Stimulated activated CD8-positive, alpha-beta memory T cell treated with anti-CD3 and anti-CD28 coated beads, Interleukin-12 subunit alpha, Interleukin-12 subunit beta, amount 100 ng/mL, for 1 hour (primary cell): ENCODE results near the gene NET1.
A peak's percentile ranks its signal among the peaks of the same experiment; 100 is the strongest.

Experiments used
- DNase-seq: peaks from one replicate; pipeline ENCODE4 v3.0.0-alpha.2; 2020; ENCODE audit warnings: low read depth

The NET1 gene

GRCh38 chr10:5443429-5443828, 31.1 kb downstream of the NET1 start:
- DNase-seq = no peak

- DNase-seq = no peak
These were observed 32.6 kb downstream of the NET1 start for GRCh38 chr10:5445006-5445405.

DNA sequence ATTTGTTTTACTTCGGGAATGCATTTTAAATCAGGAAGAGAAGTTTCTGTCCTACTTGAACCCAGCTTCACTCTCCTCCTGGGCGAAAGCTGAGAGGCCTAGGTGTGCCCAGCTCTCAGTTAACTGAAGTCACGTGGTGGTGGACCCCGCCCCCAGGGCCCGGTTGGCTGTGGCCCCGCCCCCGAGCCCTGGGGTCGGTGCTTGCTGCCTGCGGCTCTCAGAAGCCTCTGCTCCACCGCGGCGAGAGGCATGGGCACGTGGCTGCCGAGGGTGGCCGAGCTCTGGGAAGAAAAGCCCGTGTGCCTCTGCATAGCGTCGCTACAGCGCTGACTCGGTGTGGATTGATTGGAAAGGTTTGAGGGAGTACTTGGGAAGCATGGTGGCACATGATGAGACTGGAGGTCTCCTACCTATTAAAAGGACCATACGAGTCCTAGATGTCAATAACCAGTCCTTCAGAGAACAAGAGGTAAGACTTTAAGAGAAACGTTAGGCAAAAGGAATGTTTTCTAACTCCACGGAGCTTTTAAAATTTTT, 34.1 kb downstream of the NET1 start:
- peak; percentile 61 for DNase-seq

DNA sequence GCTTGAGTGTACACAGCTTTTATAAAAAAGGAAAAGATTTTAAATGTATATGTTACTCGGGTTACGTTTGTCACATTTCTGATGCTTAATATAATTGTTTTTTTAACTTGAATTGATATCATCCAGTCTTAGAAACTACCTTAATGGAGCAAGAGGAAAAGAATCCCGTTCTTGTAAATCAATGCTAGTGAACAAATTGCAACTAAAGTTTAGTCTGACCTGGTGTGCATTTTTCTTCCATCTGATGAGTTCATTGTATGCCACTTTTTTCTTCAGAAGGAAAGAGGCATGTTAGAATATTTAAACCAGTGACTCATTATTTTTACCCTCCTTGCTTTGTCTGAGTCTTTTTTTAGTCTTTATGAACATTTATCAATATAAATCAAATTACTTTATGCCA, 34.7 kb downstream of the NET1 start:
- DNase-seq = no peak

DNA sequence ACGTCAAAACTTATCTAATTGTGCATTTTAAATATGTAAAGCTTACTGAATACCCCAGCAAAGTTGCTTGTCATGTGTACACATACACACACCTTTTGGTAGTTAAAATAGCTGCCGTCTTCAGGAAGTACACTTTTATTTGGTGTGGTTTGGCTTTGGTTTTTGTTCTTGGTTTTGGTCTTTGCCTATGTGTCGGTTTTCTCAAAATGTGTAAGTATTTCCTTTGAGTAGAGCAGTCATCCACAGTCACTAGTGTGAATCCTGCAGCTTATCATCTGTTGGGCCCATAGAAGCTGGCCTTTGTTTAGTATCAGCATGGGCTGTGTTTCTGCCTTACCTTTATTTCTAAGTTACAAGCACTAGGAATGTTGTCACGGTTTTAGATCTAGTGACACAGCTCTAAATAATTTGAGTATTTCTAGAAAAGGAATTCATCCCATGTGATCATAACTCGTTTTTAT, 35.3 kb downstream of the NET1 start:
- DNase-seq = no peak

- no peak for DNase-seq
These were observed 36.1 kb downstream of the NET1 start for GRCh38 chr10:5448333-5449001.

- no peak for DNase-seq
These were observed 36.9 kb downstream of the NET1 start for GRCh38 chr10:5449227-5449626.

GRCh38 chr10:5449823-5450222, 37.5 kb downstream of the NET1 start:
- DNase-seq = no peak

DNA sequence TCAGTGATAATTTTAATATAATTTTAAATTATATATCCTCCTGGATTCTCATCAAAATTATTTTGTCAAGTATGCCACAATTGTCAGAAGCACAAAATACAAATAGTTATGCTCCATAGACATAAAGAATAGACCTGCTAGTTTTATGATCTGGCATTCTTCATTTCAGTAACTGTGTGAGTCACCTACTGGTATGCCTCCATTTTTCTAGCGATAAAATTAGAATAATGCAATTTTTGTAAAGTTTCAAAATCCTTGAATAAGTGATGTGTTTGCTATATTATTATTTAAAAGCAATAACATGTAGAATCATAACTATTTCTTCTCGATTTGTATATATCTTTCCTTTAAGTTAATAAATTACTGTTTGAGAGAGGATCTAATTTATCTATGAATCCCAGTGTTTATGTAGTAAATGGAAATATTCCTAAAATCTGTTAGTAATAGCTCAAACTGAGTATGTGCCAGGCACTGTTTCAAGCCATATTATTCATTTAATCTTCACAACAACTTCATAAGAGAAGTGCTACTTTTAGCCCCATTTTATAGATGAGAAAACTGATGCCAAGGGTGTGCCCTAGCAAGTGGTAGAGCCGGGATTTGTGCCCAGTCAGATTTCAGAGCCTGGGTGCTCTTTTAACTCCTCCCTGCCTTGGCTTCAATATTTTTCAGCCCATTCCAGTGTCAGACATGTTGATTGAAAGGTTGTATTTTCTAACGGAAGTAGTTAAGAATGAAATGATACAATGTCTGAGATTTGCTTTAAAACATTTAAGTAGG, 38.4 kb downstream of the NET1 start:
- DNase-seq = no peak

DNA sequence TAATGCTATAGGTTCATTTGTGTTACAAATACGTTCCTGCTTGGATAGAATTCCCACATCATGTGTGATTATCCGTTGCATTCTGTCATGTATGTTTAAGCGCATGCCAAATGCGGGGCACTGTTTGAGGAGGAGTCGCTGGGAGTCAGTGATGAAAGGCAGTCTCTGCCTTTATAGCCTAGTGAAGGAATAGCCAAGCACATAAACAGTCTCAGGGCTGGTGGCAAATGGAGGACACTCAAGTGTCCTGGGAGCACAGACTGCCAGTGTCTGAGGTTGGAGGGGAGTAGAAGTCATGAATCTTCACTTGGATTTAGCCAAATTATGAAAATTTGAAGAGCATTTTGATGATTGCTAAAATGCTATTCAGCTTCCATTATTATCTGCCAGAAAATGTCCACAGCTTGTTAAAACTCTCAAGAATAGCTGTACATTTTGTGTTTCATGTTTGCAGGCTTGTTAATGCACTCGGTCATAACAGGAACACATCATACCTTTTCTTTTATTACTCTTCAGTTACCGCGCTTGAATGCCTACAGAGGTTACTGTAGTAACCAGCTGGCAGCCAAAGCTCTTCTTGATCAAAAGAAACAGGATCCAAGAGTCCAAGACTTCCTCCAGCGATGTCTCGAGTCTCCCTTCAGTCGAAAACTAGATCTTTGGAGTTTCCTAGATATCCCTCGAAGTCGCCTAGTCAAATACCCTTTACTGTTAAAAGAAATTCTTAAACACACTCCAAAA, 41.6 kb downstream of the NET1 start:
- no peak for DNase-seq

DNA sequence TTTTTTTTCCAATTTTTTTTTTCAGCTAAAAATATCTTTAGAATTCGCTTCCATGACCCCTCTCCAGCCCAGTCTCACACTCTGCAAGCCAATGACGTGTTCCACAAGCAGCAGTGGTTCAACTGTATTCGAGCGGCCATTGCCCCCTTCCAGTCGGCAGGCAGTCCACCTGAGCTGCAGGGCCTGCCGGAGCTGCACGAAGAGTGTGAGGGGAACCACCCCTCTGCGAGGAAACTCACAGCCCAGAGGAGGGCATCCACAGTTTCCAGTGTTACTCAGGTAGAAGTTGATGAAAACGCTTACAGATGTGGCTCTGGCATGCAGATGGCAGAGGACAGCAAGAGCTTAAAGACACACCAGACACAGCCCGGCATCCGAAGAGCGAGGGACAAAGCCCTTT, 44.2 kb downstream of the NET1 start:
- DNase-seq = no peak

DNA sequence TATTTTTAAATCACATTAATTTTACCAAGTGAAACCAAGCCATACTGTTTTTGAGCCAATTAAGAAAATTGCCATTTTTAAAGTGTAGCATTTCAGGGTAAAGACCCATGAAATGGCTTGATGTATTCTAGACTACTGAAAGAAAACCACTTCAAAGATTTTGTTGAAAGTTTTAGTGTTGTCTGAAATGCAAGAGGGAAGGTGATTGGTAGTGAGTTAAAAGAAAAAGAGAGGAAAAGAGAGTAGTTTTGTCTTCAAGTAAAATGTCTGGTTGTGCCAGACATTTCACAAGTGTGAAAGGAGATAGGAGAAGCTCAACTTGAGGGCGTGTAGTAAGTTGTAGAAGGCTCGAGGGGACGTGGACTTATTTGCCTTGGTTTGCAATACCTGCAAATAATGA, 45.4 kb downstream of the NET1 start:
- DNase-seq = no peak

- DNase-seq = no peak
These were observed 46.1 kb downstream of the NET1 start for GRCh38 chr10:5458425-5458824.

GRCh38 chr10:5458949-5459747, 46.8 kb downstream of the NET1 start:
- DNase-seq = no peak

- DNase-seq = no peak
These were observed 48.3 kb downstream of the NET1 start for GRCh38 chr10:5460468-5461202.

DNA sequence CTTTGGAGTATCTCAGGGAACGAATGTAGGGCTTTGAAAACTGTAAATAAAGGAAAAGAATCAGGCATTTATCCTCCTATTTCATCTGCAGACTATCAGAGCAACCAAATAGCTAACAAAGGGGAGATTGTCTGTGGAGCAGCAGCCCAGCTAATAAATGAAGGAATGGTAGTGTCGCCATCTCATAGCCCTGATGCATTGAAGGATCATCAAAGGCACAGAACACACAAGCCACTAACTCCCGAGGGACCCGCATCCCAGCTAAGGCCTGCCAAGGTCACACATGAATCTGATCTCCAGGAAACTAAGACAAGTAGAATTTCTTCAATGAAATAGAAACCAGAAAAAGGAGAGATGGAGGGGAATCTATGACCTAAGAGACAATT, 48.8 kb downstream of the NET1 start:
- DNase-seq = no peak

DNA sequence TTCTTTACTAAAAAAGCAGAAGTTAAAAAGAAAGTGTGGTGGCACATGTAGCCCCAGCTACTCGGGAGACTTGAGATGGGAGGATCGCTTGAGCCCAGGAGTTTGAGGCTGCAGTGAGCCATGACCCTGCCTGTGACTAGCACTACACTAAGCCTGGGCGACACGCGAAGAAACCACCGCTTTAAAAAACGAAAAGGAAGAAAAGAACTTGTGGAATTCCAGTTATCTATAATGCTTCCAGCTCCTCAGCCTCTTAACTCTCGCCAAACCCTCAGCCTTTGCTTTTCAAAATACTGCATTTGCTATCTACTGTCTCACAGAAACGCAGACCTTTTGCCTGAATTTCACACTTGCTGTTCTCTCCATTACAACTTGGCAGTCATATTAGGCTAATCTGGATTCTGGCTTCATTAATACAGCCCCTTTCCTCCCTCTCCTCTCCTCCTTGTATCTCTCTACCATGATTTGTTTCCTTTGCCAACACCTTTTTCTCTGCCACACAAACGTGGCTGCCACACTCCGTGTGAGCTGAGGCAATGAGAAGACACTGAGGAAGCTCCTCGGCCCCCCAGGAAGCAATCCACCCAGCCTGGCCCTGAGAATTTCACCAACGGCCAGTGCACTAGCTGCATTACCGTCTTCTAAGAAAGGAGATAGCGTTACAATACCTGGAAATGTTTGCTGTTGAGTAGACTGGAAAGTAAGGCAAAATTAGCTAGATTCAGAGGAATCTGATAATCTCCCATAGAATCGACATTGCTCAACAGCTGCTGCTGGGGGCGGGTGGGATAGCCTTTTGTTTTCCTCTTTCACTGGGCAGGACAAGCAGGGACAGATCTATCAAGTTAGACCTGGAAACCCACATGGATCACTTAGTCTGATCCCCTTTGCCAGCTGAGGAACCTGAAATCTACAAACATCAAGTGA, 49.8 kb downstream of the NET1 start:
- DNase-seq = no peak

- DNase-seq = no peak
These were observed 50.5 kb downstream of the NET1 start for GRCh38 chr10:5462841-5463293.

GRCh38 chr10:5464546-5464945, 52.2 kb downstream of the NET1 start:
- DNase-seq = no peak

DNA sequence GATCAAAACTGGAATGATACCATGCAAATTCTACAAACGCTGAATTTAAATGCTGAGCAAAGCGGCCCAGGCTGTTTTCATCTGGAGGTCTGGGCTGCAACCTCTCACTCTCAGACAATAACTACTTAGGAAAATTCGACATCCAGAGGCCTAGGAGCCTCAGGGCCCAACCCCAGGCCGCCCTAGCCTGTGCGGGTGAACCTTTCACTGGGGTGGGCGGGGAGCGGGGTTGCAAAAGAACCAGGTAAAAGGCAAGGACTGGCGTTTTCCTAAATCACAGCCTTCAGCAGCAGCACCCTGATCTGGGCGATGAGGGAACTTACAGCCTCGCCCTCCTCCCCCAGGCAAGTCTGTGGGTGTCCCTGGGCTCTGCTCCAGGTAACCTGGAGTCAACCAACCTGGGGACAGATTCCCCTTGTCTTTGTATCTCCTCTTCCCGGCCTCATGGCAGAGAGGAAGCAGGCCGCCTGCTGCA, 53.7 kb downstream of the NET1 start:
- DNase-seq = no peak
